ENCODE data around the gene NIT1. TPM values are rescaled to one million over a fixed set of nuclear protein-coding genes. Genes with fewer than 3 reads are reported as not detected.

The NIT1 gene, protein sequence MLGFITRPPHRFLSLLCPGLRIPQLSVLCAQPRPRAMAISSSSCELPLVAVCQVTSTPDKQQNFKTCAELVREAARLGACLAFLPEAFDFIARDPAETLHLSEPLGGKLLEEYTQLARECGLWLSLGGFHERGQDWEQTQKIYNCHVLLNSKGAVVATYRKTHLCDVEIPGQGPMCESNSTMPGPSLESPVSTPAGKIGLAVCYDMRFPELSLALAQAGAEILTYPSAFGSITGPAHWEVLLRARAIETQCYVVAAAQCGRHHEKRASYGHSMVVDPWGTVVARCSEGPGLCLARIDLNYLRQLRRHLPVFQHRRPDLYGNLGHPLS
- 19.3 TPM for total RNA-seq

- peak; percentile 95 for DNase-seq
Measured at GRCh38 chr1:161117759-161118581, at the start of gene NIT1, which contains the start of gene PFDN2. NIT1 (plus strand) TSS chr1:161118105; CDS start chr1:161118177, 72 bp downstream. PFDN2 (minus strand) TSS chr1:161118037; CDS start chr1:161118026, 11 bp downstream.

DNA sequence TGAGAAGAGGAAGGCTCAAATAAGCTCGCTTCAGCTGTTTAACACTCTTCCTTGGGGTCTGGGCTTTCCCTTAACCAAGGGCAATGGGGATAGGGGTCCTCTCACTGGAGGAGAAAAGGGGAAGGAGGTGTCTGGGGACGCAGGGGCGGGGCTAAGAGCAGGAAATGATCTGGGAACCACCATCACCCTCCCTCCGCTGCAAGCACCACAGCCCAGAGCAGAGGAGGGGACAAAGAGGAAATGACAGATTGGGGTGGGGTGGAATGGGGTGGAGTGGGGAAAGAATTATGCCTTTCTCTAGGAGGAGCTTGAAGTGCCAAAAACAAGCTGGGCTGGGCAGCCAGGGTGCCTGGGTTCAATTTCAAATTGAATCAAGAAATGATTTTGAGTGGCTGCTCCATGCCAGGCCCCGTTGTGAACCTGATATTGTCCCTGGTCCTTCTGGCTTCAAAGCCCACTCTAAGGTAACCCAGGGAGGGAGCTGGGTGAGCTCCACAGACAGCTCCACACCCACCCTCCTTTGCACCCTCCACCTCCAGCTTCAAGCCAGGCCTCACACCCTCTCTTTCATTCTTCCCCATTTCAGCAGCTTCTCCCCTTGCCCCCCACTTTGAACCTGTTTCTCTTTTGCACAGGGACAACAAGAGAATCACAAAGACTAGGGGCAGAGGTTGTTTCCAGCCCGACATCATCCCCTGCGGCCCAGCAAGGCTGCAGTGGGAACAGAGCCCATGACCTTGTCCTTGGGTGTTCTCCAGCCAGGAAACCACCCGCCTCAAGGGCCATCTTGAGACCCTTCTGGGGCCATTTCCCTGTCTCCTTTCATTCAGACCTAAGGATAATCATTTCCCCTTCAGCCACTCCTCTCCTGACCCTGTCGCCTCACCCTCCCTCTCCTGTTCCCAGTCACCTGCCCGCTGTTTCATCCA lies 49.3 kb upstream of the NIT1 start:
- DNase-seq = peak; percentile 28

DNA sequence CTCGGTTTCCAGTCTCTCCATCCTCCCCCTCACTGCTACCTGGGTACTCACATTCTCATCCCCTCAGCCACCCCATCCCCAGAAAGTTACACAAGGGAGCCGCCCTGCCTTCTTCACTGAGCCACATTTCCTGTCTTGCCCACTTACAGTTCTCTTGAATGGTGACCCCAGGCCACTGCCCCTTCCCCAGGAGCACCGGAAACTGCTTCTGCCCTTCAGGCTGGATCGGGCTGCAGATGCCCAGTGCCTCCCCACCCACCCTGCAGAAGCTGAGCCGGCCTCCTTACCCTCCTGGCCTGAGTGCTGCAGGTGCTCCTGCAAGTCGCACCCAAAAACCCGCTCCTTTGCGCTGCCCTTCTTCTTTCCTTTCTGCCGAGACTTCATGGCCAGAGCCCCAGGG lies 48.7 kb upstream of the NIT1 start:
- DNase-seq = no peak

GRCh38 chr1:161069731-161070270 lies 48.1 kb upstream of the NIT1 start, which contains the start of gene ARHGAP30:
ARHGAP30 (minus strand) TSS chr1:161069891; CDS start chr1:161069624, 267 bp downstream.
- DNase-seq = peak; percentile 12

- no peak for DNase-seq
Measured at GRCh38 chr1:161070761-161071160, 47.1 kb upstream of the NIT1 start.

GRCh38 chr1:161071886-161072371 lies 46.0 kb upstream of the NIT1 start:
- peak; percentile 31 for DNase-seq

- DNase-seq = no peak
Measured at GRCh38 chr1:161072751-161073449, 45.0 kb upstream of the NIT1 start.

- DNase-seq = no peak
Measured at GRCh38 chr1:161073474-161074121, 44.3 kb upstream of the NIT1 start.

DNA sequence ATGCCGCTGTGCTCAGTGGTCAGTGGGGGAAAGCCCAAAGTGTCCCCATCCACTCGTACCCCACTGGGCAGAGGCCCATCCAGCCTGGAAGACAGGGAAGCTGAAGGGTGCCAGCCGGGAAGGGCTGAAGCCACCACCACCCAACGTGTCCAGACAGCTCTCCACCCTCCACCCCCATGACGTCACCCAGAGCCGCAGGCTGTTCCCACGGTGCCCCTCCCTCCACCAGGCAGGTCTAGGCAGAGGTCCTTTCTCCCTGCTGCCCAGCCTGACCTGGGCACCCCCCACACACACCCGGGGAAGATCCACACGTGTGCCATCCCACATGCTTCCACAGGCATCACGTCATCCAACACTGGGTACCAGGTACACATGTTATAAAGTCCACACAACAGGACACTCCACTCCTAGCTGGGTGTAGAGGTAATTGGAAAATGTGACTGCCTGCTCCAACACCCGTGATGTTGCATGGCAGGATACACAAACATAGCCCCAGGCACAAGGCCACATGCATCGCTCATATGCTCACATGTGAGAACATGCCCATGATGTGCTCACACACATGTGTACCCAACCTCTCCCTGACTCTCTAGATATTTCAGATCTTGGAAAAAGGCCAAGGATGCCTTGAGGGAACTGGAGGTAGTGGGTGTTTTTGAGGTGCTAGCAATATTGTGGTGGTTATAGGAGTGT lies 43.1 kb upstream of the NIT1 start:
- DNase-seq = peak; percentile 42

DNA sequence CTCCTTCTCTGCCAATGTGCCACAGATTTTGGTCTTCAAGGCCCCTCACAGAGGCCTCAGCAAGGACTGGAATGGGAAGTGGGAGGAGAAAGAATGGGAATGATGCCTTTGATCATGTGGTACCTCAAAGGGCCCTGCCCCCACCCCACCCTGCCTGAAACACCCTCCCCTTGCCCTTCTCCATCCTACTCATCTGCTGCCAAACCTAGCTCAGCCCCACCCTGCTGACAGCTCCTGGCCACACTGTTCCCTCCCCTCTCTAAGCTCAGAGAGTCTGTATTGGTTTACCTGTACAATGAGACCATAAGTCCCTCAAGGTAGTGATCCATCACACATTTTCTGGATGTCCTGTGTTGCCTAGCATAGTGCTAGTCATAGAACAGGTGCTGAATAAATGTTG lies 41.5 kb upstream of the NIT1 start:
- DNase-seq = no peak

- no peak for DNase-seq
Measured at GRCh38 chr1:161077426-161077825, 40.5 kb upstream of the NIT1 start.

DNA sequence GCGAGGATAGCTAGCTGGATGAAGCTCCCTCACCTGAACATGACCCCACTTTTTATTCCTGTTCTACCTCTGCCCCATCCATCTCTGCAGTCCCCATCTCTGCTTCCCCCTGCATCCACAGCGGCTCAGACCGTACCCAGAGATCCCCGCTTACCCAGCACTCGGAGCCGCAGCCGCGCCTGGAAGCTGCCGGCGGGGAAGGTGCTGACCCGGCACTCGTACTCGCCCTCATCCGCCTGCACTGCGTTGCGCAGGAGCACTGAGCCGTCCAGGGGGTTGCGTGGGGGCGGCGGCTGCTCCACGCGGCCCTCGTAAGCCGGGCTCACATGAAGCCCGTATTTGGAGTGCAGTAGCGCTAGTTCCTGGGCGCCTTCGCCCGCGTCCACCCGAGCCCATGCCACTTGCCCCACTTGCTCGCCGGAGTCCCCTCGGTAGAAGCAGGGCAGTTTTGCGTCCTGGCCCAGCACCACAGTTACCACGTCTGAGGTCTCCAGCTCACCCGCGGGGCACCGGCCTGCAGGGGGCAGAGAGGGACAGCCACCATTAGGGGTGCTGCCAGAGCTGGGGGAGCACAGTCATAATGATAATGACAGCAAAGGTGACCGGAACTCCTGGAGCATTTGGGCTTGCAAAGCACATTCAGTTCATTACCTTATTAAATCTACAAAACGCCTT lies 38.3 kb upstream of the NIT1 start:
- no peak for DNase-seq

DNA sequence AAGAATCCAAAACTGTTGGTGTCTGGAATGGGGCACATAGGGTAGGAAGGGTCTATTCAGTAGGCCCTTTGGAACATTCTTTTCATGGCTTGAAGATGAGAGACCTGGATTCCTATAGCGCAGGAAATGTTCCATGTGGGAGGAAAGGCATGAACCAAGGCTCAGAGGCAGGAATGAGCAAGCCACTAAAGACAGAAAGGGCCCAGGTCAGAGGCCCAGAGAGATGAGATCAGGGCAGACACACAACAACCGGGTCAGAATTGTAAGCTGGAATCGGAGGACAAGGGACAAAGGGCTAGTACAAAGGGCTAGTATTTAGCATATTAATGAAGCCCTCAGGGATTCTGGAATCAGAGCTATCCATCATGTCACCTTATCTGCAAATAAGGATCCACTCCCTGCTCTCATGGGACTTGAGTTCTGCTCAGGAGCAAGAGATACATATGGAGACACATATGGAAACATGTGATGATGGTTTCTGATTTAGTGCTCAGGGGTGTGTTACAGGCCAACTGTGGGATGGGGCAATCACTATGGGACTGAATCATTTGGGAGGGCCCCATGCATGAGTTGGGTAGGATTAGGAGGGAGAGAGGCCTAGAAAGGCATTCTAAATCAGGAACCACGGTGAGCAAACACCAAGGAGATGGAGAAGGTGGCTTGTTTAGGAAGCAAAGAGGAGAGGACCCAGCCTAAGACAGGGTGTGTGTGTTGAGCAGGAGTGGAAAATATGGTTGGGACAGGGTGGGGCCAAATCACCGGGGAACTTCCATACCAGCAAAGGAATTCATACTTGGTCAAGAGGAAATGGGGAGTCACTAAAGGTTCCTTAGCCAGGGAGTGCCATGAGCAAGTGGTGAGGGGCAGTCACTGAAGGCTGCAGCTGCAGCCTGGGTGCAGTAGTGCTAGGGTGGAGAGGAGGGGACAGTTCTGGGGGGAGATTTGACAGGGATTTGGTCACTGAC lies 37.2 kb upstream of the NIT1 start:
- DNase-seq = no peak

DNA sequence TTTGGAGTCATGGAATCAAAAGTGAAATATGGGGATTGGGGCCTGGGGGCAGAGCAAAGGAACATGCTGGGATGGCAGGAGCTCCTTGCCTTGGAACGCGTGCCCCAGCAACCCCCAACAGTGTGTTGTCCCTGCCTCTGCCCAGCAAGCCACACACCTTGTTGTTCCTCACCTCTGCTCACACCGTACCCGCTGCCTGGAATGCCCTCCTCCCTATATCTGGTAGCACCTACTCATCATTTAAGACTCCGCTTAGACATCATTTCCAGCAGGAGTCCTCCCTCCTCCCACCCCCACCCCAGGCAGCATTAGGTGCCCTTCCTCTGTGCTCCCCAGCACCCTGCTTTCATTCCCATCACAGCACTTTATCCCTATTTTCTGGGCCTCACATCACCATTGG lies 36.4 kb upstream of the NIT1 start:
- DNase-seq = no peak

GRCh38 chr1:161082483-161082882 lies 35.4 kb upstream of the NIT1 start:
- no peak for DNase-seq

DNA sequence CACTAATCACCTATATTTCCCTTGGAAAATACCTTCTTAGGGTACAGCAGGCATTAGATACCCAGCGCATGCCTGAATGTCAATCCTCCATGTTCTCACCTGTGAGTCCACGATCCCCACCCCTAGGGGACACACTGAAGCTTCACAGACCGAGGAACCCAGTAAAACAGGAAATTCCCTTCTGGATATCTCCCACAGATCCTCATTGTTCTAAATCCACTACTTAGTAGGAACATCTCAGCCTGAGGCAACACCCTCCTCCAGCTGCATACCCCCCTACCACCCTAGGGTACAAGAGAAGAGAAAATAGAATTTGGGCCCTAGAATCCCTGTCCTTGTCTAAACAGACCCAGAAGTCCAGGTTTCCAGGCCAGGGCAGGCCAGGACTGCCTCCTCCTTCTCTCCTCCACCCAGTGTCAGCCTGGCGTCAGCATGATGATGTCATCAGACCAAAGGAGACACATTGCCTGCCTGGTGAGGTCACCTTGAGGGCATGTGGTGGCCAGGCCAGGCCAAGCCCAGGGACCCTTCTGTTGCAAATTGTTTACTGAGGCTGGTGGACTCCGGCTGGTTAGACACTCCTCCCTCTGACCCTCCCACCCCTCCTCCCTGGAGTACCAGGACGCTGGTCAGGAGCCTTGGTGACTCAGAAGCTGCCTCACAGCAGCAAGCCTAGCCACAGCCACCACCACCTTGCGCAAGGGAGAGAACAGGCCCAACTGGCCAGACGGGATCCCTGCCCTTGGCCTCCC lies 34.7 kb upstream of the NIT1 start:
- DNase-seq = no peak

Data from tongue (tissue), 2 donors.